GM21619 (cell line): ENCODE measurements around the gene WAC.
"Not testable (repeated sequence)": the region's sequence is repeated elsewhere in the genome, so short reads cannot be mapped to it uniquely, and the experiment has no call there.

Experiments
- ATAC-seq: cut with Tn5 transposase; IDR thresholded peaks from one replicate; pipeline ENCODE4 v1.9.1; 2021; ENCODE audit not compliant: unreplicated experiment

WAC gene, protein sequence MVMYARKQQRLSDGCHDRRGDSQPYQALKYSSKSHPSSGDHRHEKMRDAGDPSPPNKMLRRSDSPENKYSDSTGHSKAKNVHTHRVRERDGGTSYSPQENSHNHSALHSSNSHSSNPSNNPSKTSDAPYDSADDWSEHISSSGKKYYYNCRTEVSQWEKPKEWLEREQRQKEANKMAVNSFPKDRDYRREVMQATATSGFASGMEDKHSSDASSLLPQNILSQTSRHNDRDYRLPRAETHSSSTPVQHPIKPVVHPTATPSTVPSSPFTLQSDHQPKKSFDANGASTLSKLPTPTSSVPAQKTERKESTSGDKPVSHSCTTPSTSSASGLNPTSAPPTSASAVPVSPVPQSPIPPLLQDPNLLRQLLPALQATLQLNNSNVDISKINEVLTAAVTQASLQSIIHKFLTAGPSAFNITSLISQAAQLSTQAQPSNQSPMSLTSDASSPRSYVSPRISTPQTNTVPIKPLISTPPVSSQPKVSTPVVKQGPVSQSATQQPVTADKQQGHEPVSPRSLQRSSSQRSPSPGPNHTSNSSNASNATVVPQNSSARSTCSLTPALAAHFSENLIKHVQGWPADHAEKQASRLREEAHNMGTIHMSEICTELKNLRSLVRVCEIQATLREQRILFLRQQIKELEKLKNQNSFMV

DNA sequence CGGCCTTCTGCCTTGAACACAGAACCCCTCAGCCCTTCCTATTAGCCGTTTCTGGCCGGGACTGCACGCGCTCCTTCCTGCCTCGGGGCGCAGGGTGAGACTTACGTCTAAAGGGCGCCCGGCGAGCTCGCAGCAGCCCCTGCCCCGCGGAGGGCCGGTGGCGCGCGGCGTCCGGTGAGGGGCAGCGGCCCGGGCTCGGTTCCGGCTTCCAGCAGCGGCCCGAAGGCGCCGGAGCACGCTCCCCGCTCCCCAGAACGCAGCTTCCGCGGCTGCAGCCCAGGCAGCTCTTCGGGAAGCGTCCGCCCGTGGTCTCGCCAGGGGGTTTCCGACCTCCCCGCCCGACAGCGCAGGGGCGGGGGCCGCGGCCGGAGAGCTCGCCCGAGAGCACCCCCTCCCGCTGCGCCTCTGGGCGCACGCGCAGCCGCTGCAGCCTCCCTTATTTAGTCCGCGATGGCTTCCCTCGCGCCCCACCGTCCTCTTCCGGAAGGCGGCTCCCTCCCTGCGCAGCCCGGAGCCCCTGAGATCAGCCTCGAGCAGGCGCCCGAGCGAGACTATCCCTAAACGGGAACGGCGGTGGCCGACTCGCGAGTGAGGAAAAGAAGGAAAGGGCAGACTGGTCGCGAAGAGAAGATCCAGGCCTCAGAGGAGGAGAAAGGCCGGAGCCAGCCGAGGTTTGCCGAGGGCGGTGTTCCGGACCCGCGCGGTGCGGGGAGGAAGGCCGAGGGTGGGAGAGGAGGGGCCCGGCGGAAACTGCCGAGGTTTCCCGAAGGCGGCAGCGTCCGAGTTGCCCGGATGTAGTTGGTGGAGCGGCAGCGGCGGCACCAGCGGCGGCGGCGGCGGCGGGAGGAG is at the start of gene WAC:
TSS of gene WAC (plus strand) at position 782 of the 849 bp plus-strand sequence. CDS start 462 bp downstream, outside the sequence.
- peak; percentile 74 for ATAC-seq

DNA sequence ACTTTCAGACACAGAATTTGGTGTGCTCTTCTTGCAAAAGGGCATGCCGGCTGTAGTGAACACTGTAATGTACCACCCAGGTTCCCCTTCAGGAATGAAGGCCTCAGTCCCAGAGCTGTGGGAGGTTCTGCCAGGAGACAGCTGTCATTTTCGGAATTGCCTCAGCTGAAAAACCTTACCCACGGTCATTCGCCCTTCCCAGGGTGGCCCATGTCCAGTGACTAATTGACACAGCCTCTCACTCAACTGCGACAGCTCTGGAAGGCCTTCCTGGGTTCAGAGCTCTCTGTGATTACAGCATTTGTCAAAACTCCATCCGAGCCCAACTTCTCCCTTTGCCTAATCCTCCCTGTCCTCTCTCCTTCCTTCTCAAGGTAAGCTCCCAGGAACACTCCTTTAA is 43.7 kb upstream of the WAC start:
- ATAC-seq: no peak

DNA sequence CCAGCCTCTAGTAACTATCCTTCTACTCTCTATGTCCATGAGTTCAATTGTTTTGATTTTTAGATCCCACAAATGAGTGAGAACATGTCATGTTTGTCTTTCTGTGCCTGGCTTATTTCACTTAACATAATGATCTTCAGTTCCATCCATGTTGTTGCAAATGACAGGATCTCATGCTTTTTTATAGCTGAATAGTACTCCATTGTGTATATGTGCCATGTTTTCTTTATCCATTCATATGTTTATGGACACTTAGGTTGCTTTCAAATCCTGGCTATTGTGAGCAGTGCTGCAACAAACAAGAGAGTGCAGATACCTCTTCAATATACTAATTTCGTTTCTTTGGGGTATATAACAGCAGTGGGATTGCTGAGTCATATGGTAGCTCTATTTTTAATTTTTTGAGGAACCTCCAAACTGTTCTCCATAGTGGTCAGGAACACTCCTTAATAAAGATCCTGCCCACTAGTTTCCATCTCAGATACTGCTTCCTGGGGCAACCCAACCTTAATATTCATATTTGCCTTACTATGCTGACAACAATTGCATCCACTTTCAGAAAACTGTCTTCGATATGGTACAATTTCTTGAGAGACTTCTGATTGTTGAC is 42.6 kb upstream of the WAC start:
- not testable (repeated sequence) for ATAC-seq

DNA sequence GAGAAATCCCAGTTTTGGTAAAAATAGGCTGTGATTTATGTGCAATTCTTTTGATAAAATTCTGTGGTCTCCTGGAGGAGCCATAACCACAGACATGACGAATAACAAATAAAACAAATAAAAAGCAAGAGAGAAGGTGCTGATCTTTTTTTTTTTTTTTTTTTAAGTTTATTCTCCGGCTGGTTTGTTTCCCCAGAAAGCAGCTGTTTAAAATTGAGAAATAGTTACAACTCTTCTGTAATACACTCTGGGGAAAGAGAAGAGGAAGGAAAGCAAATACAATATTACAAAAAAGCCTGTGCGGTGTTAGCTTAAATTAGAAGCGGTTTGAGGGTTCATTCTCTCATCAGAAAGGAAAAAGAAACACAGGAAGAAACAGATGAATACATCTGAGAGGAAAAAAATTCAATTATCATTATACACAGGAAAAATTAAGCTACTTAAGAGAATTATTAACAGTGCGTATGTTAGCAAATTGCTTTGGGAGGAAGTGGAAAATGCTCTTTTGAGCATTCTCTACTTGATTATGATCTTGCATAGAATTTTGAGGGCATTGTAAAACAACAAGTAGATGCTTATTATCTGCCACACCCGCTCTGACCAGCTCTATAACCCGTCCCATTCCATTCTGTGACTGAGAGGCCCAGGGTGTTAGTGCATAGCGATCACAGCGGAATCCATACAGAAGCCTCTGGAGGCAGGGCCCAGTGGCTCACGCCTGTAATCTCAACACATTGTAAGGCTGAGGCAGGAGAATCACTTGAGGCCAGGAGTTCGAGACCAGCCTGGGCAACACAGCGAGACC is 40.6 kb upstream of the WAC start:
- no peak for ATAC-seq

DNA sequence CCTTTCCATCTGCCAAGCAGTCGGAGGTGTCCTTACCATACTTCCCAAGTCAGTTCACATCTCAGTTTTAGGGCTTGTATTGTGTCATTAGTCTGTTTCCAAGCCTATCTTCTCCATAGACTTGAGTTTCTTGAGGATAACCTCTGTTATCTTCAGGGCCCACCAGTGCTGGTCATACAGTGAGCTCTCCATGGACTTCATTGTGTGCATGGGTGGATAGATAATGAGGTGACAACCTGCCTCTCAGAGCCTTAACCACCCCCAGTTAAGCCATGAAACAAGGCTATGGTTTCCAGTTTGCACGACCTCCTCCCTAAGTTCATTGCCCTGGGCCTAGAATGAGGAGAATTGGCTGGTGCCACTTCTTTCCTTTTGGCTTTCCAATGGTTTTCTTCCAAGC is 38.5 kb upstream of the WAC start:
- no peak for ATAC-seq

DNA sequence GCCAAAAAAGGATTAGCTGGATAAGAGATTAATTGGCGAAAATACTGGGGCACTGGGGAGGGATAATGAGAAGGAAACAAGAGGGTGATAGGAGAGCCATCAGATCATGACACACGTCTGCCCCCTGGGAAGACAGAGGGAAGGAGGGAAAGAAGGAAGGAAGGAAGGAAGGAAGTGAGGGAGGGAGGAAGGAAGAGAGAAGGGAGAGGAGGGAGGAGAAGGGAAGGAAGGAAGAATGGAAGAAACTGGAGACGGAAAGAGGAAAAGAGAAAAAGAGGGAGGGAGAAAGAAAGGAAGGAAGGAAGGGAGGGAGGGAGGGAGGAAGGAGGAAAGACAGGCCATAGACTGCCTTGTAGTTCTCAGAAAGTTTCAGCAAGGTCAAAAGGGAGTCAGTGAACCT is 37.8 kb upstream of the WAC start:
- ATAC-seq: no peak

DNA sequence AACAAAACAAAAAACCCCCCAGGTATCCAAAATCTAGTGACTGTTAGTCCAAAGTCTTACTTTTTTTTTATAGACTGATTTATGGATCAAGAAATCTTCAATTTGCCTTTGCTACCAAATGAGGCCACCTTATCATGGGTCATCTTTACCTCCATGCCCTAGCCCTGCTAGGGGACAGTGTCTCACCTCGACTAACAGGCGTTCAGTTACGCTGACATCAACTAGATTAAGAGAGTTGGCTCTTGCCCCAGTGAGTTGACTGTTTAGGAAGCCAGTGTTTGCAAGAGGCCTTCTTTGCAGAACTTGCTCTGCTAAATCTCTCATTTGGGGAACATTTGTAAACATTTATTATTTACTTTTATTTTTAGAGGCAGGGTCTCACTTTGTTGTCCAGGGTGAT is 36.9 kb upstream of the WAC start:
- ATAC-seq: no peak

DNA sequence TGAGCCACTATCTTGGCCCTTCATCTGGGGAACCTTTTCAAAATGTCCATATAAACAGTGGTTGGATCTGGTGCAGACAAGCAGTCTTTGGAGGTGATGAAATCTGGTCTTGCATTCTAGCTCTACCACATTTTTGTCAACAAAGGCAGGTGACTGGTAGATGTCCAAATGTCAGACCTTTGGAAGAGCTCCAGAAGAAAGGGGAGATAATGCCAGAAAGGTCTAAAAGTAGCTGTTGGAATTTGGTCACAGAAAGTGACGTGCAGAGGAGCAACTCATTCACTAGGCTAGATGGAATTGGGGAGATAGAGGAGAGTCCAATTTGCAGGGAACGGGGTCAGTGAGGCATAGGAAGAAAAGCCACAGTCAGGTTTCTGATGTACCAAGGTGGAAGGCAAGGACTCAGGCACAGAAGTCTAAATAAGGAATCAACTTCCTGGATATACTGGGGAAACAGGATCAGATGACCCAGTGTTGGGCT is 36.4 kb upstream of the WAC start:
- ATAC-seq: no peak

DNA sequence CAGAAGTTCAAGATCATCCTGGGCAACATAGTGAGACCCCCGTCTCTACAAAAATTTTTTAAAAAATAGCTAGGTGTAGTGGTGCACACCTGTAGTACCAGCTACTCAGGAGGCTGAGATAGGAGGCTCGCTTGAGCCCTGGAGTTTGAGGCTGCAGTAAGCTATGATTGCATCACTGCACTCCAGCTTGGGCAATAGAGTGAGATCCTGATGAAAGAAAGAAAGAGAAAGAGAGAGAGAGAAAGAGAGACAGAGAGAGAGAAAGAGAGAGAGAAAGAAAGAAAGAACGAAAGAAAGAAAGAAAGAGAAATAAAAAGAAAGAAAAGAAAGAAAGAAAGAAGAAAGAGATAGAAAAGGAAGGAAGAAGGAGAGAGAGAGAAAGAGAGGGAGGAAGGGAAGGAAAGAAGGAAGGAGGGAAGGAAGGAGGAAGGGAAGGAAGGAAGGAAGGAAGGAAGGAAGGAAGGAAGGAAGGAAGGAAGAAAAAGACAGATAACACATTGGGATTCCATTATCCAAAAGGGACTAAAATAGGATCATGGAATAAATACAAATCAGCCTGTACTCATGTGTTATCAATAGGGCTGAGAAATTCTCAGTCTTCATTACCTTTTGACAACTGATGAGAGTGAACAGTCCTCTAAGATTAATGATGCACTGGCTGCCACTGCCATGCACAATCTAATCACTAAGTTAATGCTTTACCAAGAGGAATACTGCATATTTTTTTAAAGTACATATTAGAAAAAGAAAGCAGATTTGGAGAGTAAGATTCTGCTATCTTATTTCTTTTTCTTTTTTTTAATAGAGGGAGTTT is 35.4 kb upstream of the WAC start:
- ATAC-seq: no peak

DNA sequence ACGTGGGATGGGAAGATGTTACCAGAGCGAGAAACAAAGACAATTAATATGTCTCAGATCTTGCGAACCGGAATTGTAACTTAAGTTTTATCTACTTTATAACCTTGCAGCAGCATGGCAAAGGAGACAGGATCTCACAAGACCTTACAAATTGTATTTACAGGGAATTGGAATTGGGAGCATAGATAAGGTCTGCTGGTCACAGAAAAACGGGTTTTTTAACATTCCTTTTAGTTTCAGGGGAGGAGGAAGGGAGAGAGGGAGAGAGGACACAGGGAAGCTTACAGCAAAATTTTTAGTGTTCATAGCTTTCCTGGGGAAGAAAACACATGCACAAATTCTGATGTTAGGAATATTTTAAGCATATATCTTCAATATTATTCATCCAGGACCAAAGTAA is 32.7 kb upstream of the WAC start:
- not testable (repeated sequence) for ATAC-seq

DNA sequence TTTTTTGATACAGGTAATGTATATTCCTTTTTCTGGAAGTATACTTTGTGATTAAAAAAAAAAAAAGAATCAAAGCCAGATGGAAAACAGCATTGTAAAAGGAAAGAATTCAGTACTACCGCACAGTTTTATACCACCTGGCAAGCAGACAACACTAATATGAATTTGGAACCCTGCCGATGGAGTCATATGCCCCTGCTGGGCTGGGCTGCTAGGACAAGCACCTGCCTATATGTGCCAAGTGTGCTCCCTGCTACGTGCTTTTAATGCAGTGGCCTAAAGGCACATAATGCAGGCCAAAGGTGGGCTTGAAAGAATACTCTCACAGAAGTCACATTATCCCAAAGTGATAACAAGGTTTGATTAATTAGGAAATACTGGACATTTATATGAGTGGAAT is 29.8 kb upstream of the WAC start:
- ATAC-seq: no peak

DNA sequence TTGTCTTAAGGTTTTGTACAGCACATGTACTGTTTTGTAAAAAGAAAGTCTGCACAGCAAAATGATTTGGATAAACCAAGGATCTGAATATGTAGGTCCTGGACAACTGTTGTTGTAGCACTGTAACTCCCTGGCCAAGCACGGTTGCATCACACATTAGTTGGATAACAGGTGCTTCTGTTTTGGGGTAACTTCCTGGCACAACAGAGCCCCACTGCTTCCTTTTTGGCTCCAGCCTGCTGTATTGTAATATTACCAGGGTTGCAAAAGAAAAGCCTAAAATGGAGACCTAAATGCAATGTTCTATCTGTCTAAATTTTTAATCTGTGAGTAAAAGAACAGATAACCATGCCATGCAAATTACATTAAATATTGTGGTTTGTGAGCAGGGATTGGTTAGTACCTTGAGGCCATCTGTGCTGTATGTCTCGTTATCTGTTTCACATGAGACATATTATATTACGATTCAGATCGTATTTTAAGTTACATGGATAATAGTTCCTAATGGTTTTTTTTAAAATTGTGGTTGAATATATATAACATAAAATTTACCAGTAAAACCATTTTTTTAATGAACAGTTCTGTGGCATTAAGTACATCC is 27.5 kb upstream of the WAC start:
- no peak for ATAC-seq

DNA sequence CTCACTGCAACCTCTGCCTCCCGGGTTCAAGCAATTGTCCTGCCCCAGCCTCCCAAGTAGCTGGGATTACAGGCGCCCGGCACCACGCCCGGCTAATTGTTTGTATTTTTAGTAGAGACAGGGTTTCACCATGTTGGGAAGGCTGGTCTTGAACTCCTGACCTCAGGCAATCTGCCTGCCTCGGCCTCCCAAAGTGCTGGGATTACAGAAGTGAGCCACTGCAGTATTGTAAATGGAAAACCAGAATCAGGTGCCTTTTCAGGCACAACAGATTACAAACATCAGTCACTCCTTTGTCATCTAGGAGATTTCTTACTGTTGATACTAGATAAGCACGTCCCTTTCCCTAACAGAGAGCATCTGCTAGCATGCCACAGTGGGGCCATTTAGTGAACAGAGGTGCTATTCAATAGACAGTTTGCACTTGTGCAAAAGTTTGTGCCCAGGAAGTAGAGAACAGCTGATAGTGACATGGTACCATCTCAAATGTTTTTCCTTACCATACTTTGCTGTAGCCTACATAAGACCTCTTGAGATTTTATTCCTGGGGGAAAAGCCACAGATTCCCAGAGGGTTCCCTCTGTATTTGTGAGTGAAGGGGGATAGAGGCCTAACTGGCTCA is 24.5 kb upstream of the WAC start:
- ATAC-seq: no peak

DNA sequence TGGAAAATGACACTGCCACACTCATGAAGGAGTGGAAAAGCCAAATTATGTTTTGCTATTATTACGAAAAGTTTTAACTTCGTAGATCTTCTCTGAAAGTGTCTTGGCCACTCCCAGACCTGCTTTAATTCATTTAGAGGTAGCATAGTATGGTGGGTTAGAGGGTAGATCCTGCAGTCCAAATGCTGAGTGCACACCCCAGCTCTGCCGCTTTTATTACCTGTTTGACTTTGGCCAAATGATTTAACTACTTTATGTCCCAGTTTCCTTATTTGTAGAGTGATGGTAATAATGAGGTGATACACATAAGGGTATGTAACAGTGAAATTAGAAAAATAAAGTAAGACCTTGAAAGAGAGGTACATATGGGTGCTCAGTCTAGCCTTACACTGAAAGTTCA is 23.6 kb upstream of the WAC start:
- ATAC-seq: no peak

DNA sequence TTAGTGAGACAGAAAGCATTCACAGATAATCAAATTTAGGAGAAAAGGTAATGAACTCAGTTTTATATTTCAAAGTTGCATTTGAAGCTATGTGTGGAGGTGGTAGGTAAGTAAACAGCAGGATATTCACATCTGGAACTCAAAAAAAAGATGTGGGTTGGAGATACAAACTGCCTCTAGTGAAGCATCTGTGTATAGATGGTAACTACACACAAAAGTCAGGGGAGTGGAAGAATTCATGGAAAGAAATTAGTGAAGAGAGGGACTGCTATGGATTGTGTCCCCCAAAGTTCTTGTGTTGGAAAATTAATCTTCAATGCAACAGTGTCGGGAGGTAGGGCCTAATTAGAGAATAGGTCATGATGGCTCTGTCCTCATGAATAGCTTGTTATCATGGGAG is 18.3 kb upstream of the WAC start:
- ATAC-seq: no peak

DNA sequence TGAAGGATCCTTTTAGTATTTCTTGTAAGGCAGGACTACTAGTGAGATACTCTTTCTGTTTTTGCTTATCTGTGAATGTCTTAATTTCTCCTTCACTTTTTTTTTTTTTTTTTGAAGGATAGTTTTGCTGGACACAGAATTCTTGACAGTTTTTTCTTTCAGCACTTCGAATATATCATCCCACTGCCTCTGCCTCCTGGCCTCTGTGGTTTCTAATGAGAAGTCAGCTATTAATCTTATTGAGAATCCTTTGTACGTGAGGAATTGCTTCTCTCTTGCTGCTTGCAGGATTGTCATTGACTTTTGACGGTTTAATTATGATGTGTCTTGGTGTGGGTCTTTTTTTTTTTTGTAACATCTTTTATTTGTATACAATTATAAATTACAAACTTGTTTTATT is 12.6 kb upstream of the WAC start:
- ATAC-seq: no peak

DNA sequence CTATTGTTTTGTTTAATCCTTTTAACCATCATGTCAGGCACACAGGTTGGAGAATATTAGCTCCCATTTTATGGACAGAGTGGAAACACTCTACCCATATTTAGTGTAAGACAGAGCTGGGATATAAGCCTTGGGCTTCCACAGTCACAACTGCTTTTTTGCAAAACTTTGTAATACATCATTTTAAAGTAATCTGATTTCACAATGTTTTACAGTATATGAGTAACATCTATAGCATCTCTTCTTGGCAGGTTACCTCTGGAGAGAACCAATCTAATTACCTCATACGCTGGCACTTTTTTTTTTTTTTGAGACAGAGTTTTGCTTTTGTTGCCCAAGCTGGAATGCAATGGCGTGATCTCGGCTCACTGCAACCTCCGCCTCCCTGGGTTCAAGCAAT is 12.1 kb upstream of the WAC start:
- not testable (repeated sequence) for ATAC-seq

DNA sequence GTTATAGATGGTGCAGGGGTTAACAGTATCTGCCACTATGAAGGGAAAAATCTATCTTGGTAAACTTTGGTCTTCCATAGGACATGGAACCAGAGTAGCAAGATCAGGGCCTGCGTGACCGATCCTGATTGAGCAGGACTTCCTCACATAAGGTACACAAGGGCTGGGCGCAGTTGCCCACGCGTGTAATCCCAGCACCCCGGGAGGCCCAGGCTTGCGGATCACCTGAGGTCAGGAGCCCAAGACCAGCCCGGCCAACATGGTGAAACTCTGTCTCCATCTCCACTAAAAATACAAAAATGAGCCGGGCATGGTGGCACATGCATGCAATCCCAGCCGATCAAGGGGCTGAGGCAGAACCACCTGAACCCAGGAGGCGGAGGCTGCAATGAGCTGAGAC is 11.0 kb upstream of the WAC start:
- ATAC-seq: not testable (repeated sequence)
